WTC11 (cell line): Measurements from ENCODE around the gene BPGM.

Experiments used
- ATF1 ChIP-seq: sonication (generic); formaldehyde crosslinking; IDR thresholded peaks from 2 replicates; pipeline ENCODE4 v1.8.1; 2023; ENCODE audit warnings: mild to moderate bottlenecking, moderate library complexity, missing genetic modification reagents
- JUN ChIP-seq: sonication (generic); formaldehyde crosslinking; IDR thresholded peaks from 2 replicates; pipeline ENCODE4 v1.8.0; 2023; ENCODE audit warnings: mild to moderate bottlenecking, missing genetic modification reagents
- TF ChIP-seq, protein P1 (sequence below): fragments of 200-600 bp; IDR thresholded peaks from 2 replicates; pipeline ENCODE4 v1.8.0; 2022; ENCODE audit warnings: antibody characterized with exemption
- TF ChIP-seq, protein P2 (sequence below): sonication (generic); formaldehyde crosslinking; IDR thresholded peaks from 2 replicates; pipeline ENCODE4 v1.8.1; 2023; ENCODE audit warnings: mild to moderate bottlenecking, missing genetic modification reagents, moderate library complexity
- TF ChIP-seq, protein P3 (sequence below): sonication (generic); formaldehyde crosslinking; IDR thresholded peaks from 2 replicates; pipeline ENCODE4 v1.8.1; 2022; ENCODE audit warnings: missing genetic modification reagents, borderline replicate concordance
- TF ChIP-seq, protein P4 (sequence below): sonication (generic); formaldehyde crosslinking; IDR thresholded peaks from 2 replicates; pipeline ENCODE4 v1.8.0; 2022; ENCODE audit warnings: mild to moderate bottlenecking, missing genetic modification reagents

DNA sequence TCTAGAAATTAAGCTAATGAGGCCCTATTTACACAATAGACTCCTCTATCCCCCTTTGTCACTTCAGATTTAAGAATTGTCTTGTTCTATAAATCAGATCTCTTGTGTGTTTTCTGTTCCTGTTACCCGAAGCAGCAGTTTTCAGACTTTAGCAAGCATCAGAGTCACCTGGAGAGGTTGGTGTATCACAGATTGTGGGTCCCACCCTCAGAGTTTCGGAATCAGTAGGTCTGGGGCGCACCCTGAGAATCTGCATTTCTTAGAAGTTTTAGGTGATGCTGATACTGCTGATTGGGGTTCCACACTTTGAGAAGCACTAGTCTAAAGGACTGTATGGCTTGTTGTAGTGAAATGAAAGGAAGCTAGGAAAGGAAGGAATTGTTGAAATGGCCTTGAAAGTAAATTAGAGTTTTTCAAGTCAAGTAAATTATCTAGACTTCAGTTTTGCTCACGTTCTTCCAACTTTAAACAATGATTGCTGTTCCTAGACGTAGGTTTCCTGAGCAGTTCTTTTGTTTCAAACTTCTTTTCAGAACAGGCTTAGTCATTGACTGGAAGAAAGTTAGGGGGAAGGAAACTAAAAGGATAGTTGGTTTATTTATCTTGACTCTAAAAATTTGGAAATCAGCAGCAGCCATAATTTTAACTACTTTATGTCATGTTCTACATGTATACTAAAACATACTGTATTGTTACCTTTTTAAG is 15.7 kb downstream of the BPGM start:
- TF ChIP-seq JUN (CRISPR knock-in tag) (no peak), ATF1 (CRISPR knock-in tag) (no peak)
- TF ChIP-seq, protein P1, sequence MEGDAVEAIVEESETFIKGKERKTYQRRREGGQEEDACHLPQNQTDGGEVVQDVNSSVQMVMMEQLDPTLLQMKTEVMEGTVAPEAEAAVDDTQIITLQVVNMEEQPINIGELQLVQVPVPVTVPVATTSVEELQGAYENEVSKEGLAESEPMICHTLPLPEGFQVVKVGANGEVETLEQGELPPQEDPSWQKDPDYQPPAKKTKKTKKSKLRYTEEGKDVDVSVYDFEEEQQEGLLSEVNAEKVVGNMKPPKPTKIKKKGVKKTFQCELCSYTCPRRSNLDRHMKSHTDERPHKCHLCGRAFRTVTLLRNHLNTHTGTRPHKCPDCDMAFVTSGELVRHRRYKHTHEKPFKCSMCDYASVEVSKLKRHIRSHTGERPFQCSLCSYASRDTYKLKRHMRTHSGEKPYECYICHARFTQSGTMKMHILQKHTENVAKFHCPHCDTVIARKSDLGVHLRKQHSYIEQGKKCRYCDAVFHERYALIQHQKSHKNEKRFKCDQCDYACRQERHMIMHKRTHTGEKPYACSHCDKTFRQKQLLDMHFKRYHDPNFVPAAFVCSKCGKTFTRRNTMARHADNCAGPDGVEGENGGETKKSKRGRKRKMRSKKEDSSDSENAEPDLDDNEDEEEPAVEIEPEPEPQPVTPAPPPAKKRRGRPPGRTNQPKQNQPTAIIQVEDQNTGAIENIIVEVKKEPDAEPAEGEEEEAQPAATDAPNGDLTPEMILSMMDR: no peak
- TF ChIP-seq, protein P2, sequence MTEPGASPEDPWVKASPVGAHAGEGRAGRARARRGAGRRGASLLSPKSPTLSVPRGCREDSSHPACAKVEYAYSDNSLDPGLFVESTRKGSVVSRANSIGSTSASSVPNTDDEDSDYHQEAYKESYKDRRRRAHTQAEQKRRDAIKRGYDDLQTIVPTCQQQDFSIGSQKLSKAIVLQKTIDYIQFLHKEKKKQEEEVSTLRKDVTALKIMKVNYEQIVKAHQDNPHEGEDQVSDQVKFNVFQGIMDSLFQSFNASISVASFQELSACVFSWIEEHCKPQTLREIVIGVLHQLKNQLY (CRISPR knock-in tag): no peak
- TF ChIP-seq, protein P3, sequence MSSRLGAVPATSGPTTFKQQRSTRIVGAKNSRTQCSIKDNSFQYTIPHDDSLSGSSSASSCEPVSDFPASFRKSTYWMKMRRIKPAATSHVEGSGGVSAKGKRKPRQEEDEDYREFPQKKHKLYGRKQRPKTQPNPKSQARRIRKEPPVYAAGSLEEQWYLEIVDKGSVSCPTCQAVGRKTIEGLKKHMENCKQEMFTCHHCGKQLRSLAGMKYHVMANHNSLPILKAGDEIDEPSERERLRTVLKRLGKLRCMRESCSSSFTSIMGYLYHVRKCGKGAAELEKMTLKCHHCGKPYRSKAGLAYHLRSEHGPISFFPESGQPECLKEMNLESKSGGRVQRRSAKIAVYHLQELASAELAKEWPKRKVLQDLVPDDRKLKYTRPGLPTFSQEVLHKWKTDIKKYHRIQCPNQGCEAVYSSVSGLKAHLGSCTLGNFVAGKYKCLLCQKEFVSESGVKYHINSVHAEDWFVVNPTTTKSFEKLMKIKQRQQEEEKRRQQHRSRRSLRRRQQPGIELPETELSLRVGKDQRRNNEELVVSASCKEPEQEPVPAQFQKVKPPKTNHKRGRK (CRISPR knock-in tag): no peak
- TF ChIP-seq, protein P4, sequence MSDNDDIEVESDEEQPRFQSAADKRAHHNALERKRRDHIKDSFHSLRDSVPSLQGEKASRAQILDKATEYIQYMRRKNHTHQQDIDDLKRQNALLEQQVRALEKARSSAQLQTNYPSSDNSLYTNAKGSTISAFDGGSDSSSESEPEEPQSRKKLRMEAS (CRISPR knock-in tag): no peak
